ENCODE measurements around the gene HOXD13.

The HOXD13 gene

GRCh38 chr2:176095421-176095820 is 2.9 kb downstream of the HOXD13 start:
- DNase-seq: peak in 1 of 2 experiments; percentile 7

DNA sequence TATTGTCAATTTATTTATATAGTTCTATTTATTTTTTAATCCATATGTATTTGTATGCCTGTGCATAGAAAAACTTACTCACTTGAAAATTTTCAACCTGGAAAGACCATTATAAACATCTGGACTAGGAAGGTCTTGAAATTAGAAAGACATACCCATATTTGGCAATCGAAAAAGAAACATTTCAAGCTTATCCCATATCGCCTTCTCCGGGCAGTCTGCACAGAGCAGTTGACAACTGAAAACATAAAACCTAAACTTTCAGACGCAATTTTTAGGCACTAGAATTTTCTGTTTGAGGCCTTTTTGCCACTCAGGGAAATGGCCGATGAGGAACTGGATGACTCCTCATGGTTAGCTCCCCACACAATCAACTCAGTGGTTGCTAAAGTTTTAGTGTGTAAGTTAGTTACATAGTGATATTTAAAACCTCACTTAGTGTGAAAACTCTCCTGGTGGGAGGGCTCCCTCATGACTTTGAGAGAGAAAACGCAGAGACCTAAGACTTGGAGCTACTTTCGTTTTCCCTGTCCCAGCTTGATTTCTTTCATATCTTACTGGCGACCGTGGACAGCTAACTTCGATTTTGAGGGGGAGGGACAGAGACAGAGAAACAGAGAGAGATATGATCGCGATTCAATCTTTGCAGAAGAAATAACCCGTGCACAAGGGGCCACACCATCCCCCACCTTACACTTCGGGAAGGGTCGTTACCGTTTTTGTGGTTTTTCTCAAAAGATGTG is 3.9 kb downstream of the HOXD13 start:
- peak; percentile 13 to 15 for DNase-seq

- peak; percentile 76 to 77 for DNase-seq
Observed at GRCh38 chr2:176096986-176097819, 4.7 kb downstream of the HOXD13 start.

DNA sequence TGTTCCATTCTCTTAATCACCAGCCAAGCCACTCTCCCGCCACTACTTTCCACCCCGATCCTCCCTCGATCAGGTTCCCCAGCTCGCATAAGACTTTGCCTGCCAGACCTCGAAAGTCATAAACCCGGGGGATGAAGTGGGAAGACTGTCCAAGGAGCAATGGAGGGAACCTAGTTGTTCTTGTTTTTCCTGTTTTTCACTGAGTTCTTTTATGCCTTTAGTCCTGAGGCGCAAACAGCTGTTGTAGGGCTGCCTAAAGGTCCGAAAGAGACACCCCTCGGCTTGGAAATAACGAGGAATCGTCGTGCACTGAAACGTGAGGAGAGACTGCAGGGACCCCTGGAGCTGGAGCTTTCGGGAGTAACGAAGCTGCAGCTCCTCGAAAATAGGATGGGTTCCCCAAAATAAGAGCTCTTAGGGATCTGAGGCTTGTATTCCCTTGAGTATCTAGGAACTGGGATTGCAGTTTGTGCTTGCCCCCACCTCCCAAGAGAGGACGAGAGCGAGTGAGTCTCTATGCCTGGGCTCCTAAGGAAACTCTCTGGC is 5.4 kb downstream of the HOXD13 start:
- no peak for DNase-seq

GRCh38 chr2:176098366-176099158 is 6.0 kb downstream of the HOXD13 start:
- DNase-seq: peak; percentile 25 to 26

DNA sequence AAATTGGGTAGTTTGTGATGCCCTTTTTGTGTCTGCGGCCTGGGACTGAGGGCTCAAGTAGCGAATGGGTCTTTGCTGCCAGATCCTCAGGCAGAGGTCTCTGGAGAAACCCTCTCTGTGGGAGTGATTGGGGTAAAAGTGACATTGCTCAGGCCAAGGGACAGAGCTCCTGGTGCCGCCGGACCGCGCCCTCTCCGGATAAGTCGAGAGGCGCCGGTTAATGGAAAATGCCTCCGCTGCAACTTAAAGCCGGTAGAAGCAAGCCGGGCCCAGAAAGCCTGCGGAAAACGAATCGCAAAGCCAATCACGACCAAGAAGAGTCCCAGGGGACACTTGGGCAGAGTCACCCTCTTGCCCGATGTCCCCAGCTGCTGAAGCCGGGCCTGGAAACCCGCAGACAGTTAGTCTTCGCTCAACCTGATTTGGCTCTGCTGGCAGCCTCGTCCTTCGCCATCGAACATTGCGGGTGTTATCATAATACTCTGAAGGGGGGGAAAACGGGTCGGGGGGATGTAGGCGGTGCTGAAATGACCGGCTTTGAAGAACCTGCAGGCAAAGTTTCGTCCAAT is 6.7 kb downstream of the HOXD13 start:
- DNase-seq: peak in 1 of 2 experiments; percentile 26

- DNase-seq: peak in 1 of 2 experiments; percentile 23
Observed at GRCh38 chr2:176099728-176100546, 7.4 kb downstream of the HOXD13 start, which contains the start of gene HOXD12. Gene HOXD12, plus strand, starts transcription at chr2:176099795. Its CDS starts 7 bp downstream, at chr2:176099802.

GRCh38 chr2:176100547-176101140 is 8.1 kb downstream of the HOXD13 start:
- DNase-seq: peak; percentile 16 to 17

GRCh38 chr2:176101216-176101830 is 8.8 kb downstream of the HOXD13 start:
- DNase-seq: peak in 1 of 2 experiments; percentile 10

GRCh38 chr2:176101842-176102241 is 9.3 kb downstream of the HOXD13 start:
- peak in 1 of 2 experiments; percentile 13 for DNase-seq

DNA sequence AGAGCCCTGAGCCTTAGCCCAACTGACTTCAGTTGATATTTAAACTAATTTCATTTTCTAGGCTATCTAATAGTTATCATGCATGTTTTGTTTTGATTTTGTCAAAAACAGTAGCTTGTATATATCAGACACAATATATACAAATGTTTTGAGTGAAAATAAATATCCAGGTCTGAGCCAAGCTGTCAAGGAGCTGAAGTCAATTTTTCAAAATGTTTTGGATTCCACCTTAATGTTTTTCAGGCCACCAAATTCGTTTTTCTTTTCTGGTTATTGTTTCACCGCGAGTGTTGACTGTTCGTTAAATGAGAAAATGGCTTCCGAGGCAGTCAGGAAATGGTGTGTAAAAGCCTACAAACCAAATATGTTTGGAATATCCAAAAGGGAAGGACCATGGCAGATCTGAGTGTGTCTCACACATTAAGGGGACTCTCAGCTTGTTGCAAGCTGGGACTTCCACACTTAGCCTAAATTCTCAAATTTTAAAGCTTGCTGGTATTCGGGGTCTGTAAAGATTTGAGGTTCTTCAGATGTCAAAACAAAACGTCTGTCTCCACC is 9.9 kb downstream of the HOXD13 start:
- no peak for DNase-seq

DNA sequence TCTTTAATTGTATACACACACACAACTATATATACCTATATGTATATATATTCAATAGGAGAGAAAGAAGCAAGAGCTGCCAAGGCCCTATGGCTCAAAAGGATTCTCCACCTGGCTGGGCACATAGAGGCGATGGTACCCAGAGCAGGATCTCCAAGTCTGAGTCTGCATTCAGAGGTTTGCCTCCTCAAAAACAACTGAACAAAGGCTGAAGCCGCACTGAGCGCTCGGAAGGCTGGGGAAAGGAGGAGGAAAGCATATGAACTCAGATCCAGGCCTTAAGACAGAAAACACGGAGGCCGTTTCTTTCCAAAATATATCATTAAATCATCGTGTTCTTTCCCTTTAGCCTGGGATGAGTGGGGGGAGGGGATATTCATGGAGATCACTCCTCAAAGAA is 10.7 kb downstream of the HOXD13 start:
- DNase-seq: peak in 1 of 2 experiments; percentile 10

DNA sequence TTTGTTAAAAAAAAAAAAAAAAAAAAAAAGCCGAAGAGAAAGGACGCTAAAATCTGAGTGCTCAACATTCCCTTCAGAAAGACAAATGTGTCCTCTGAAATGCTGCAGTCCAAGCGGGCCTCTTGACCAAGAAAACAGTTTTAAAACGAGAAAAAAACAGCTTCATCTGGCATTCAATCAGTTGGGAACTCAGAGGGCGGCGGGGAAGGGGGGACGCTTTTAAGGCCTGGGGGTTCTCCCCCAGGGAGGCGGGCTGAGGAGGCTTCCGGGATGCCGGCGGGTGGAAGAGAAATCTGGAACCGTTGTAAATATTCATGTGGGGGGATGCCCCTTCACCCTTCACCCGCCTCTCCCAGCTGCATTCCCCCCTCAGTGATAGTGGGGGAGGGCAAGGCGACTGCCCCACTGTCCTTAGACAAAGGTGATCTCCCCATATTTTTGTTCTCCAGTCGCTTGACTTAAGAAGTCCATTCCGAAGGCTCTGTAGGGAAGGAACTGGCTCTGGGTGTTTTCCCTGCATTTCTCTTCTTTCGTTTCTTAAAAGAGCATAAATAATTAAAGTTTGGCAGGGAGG is 11.3 kb downstream of the HOXD13 start:
- peak in 1 of 2 experiments; percentile 13 for DNase-seq

DNA sequence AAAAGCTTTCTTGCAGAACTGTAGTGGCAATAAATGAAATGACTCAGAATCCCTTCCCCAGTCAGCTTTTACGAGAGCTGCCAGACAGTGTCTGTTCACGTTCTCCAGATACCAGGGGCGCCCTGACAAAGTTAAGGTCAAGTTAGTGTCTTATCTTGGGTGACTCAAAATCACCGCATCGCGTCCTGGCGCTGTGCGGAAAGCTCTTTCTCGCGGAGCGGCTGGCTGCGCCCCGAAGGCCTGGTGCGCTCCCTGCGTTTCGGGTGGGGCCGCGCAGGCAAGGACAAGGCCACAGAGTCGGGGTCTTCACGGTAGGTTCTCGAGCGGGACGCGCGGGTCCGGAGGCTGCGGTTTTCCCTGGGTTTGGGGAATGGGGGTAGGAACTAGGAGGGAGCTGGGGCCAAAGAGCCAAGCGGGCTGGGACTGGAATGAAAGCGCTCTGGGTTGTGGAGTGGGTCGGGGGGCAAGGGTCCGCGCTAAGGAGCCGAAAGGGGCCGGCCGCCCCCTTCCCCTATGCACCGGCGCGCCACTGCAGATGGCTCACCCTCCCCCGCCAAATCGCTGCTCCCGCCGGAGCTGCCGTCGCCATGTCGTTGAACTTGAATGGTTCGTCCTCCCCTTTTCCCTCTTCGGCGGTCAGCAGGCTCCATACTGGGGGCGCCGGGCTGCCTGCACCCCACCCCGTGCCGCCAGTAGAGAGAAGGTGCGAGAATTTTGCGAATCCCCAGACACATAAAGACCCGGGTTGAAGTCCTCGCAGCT is 12.0 kb downstream of the HOXD13 start:
- DNase-seq: peak in 1 of 2 experiments; percentile 20

DNA sequence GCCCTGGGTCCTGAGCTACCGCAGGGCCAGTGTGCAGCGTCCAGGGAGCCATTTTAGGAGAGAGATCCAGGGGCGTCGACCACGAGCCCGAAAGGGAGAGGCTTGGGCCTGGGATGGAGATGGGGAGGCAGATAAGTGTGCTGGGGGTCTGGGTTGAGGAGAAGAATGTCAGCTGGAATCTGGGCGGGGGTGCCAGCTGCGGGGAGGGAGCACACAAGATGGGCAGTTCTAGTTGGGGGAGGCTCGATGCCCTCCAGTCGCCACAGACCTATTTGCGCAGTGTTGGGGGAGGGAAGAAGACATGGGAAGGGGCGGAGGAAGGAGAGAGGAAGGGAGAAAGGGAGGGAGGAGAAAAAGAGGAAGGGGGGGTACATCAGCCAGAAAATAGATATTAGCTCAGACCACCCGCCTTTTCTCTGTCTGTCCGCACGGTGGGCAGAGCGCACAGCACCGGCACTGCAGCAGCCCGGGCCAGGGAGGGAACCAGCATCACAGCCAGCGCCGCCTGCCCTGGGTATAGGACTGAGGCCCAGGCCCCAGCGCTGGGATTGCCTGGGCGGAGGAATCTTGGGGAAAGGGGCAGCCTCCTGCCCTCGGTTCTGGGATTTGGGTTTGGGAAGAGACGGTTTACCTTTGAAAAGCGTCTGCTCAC is 12.7 kb downstream of the HOXD13 start:
- DNase-seq: peak in 1 of 2 experiments; percentile 14

DNA sequence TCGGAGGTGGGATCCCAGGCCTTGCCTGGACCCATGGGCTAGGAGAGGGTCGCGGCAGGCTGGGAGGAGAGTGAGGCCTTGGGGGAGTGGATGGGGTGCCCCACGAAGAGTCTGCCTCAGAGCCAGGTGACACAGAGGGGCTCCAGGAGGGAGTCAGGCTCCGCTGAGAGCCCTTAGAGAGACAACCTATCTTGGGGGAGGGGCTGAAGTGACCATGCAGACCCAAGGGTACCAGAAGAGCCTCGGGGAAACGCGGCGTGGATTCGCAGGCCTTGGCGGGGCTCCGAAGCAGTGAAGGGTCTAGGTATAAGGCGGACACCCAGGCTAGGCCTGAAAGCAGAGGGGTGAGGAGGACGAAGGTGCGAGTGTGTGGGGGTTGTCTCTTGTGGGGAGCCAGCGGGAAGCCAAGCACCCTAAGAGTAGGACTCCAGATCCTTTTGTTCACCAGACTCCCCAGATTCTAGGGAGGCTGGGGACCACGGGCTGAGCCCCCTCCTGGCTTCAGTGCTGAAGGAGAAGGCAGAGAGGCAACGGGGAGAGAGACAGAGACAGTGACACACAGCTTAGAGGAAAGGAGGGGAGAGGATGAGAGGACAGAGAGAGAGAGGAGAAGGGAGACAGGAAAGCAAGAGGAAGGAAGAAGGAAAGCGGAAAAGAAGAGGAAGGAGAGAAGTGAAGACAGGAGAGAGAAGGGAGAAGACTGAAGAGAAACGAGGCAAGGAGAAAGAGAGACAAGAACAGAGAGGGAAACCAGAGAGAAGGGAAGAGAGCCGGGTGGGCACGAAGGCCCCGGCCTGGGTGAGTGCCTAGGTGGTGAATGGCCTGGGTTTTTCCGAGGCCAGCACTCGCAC is 13.4 kb downstream of the HOXD13 start:
- DNase-seq: peak in 1 of 2 experiments; percentile 18
